Iris pigment epithelial cell (primary cell): Measurements from ENCODE around the gene PRKCH.

Experiments
- DNase-seq: peaks from one replicate; pipeline ENCODE4 v3.0.0-alpha.2; 2011; ENCODE audit warnings: low read depth

PRKCH gene

GRCh38 chr14:61429316-61429715 lies 107.9 kb downstream of the PRKCH start:
- DNase-seq: no peak

DNA sequence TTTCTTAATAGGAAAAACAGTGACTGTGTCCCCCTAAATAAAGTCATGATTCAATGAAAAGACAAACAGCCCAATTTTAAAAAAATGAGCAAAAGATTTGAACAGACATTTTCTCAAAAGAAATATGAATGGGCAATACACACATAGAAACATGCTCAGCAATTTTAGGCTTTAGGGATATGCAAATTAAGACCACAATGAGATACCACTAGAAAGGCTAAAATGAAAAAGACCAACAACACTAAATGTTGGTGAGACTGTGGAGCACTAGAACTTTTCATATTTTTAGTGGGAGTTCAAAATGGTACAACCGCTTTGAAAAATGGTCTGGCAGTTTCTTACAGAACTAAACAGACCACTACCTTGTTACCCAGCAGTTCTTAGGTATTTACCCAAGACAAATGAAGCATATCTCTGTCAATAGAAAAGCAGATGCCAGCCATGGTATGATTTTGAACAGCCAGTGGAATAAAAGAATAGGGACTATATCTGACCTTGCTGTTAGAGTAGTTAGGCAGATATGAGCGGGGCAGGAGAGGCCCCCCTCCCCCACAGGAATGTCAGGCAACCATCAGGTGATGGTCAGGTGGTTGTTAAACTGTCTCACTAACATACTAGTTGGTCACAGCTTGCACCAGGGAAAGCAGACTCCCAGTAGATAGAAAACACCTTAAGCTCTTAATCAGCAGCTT lies 108.8 kb downstream of the PRKCH start:
- no peak for DNase-seq

DNA sequence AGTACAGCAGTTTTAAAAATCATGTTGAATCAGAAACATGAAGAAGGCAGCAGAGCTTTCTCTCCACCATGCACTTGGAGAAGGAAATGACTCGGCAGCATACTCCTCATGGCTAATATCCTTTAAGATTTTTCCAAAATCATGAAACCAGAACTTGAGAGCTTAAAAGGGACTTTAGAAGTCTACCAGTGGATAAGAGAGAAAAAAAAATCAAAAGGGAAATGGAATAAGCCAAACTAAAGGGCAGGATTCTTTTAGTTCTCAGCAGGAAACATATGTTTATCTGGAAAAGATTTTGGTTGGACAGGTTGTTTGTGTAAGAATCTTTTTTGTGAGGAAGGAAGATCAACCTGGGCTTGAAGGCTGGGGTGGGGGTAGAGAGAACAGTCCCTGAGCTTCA lies 111.8 kb downstream of the PRKCH start:
- no peak for DNase-seq

DNA sequence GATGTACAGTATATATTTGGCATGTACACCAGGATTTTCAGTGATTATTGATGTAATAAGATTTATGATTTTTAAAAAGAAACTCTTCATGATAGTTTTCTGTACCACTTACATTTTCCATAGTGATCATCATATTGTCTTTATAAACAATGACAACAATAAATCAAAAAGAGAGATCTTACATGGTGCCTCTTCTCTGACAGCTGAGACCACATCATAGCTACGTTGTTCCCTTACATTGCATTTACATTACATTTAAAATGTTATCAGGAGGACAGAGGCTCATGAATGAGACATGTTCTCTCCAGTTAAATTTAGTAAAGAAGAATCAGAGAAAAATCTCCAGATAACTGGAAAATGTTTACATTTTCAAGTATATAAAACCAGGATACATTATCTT lies 112.4 kb downstream of the PRKCH start:
- no peak for DNase-seq

- no peak for DNase-seq
Measured at GRCh38 chr14:61434311-61434710, 112.9 kb downstream of the PRKCH start.

DNA sequence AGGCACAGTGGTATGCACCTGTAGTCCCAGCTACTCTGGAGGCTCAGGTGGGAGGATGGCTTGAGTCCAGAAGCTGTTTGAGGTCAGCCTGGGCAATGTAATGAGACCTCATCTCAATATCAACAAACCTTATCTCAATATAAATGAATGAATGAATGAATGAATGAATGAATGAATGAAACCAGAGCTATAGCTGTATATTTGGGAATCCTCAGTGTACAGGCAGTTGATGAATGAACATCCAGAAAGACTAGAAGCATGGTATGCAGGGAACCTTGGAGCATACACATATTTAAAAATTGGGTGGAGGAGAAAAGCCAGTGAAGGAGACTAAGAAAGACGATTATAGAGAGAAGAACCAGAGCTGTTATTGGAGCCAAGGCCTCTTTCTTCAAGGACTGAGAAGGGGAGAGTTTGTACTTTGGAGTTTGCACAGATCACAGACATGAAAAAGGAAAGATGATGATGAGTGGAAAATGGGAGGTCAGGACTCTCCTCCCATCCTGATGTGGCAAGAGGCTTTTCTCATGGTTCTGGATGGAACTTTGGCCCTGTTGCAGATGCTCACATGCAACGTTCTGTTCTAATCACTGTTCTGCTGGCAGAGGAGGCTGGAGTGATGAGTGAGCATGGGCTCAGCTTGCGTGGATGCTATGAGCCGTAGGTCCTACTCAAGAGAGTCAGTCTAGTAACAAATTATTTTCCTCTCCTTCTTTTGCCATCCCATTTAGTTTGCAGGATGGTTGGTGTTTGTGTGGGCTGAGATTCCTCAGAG lies 114.4 kb downstream of the PRKCH start:
- DNase-seq: no peak

DNA sequence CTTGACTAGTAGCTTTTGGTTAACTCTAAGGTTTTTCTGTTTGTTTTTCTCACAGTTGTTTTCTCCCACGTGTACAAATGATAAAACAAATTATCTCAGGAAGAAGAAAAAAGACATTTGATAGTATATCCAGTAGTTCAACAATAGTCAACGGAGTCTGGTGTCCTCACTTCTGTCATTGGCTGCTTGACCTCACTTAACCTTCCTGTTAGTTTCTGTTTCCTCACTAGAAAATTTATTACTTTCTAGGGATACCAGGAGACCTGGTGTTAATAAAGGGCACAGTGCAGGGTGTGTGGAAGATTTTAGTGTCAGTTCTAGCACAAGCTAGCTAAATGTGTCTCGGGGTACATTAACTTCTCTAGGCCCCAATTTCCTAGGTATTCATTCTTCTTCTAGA lies 116.0 kb downstream of the PRKCH start:
- no peak for DNase-seq

GRCh38 chr14:61438036-61438435 lies 116.7 kb downstream of the PRKCH start:
- DNase-seq: no peak

GRCh38 chr14:61438497-61438859 lies 117.1 kb downstream of the PRKCH start:
- DNase-seq: no peak

DNA sequence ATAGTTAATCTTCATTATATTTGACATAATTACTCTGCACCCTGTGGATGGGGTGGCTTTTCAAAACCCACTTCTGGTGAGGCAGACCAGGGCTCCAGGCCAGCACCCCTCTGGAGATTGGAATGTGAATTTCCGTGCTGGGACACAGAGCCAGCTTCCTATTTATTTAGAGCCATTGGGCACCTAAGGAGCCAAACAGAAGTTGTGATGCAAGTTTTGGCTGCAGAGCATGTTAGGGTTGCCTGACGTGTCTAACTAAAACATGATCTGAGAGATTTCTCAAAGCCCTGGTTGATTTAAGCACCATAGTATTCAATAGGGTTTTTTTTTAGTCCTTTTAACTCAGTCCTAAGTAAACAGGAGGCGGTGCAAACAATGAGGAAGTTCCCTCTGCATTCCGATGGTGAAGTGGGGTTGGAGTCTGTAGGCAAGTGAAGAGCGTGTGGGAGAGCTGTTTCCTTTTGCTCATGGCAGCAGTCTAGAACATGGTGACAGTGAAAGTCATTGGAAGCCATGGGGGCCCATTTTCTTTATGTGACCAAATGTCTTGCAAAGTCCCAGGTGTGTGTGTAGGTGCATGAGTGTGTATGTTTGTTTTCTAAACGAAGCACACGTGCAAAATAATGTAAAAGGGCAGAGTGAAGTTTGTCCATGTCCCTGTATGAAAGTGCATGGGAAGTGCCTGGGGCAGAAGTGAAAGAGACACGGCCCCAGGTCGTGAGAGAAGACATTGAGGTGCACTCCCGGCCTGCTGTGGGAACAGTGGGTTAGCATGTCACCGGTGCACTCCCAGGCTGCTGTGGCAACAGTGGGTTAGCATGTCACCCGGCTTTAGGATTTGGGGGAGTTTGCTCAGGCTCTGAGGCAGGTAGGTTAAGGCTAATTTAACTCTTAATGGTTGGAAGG lies 117.7 kb downstream of the PRKCH start:
- DNase-seq: peak; percentile 61

- DNase-seq: no peak
Measured at GRCh38 chr14:61439779-61440418, 118.5 kb downstream of the PRKCH start.

- DNase-seq: no peak
Measured at GRCh38 chr14:61443481-61443880, 122.1 kb downstream of the PRKCH start.

- DNase-seq: no peak
Measured at GRCh38 chr14:61444215-61444768, 122.9 kb downstream of the PRKCH start.

GRCh38 chr14:61451491-61451890 lies 130.1 kb downstream of the PRKCH start:
- no peak for DNase-seq

DNA sequence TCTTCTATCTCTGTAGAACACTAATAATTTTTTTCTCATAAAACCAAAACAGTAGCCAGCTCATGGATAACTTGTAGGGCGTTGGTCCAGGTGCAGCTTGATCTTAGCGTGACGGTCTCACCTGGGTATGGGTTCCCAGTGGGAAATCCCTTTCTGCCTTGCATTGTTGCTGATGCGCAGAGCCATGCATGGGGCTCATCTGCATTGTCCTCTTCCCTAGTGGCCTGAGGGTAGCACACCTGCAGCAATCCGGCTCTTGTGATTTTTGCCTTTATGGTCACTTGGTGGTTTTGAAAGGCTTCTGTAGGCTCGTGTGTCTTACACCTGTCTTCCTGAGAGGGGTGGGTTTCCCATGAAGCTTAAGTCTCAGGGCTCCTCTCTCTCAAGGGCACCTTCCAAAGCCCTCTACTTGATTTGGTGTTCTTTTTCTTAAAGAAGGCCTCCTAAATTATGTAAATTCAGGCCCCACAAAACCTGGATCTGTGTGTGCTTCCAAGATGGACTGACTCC lies 130.6 kb downstream of the PRKCH start:
- no peak for DNase-seq

DNA sequence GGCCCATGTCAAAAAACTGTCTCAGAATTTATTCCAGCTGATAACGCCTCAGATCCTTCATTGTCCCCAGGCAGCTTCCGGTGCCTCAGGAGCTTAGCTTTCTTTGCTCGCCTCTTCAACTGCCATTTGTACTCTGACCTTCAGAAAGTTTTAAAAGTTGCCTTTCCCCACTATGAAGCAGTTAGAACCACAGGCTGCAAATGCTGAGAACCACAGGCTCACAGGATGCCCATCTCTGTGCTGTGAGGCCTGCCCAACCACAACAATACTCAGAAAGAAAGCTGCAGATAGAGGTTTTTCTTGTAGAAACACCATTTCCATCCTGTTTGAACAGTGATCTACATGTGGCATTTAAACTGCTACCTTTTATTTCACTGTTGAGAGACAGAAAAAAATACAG lies 131.1 kb downstream of the PRKCH start:
- DNase-seq: no peak

- no peak for DNase-seq
Measured at GRCh38 chr14:61453103-61453767, 131.9 kb downstream of the PRKCH start.

GRCh38 chr14:61454545-61454944 lies 133.2 kb downstream of the PRKCH start:
- no peak for DNase-seq

GRCh38 chr14:61455351-61455750 lies 134.0 kb downstream of the PRKCH start:
- no peak for DNase-seq

DNA sequence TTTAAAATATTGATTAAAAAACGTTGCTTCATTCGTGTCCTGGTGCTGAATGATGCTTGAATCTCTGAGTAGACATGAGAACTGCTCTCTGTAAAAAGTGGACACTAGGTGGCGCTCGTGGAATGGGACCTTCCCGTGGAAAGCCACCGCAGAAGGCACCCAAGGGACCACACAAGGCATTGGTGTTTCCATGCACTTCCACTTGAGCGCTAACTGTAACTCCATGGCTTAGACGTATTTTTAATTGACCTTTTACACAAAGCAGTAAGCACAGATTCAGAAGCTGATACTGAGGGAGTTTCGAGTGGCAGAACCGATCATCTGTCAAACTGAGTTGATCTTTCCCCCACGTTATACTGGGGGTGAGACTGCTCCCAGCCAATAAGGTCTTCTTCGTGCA lies 135.3 kb downstream of the PRKCH start:
- DNase-seq: peak; percentile 74

- DNase-seq: no peak
Measured at GRCh38 chr14:61458766-61459165, 137.4 kb downstream of the PRKCH start.
